HG02870 (cell line): ENCODE data around the gene TBCCD1.

ENCODE experiments used
- ATAC-seq: cut with Tn5 transposase; IDR thresholded peaks from one replicate; pipeline ENCODE4 v1.9.1; 2021; ENCODE audit warnings: mild to moderate bottlenecking, moderate library complexity; ENCODE audit not compliant: unreplicated experiment

Gene TBCCD1

DNA sequence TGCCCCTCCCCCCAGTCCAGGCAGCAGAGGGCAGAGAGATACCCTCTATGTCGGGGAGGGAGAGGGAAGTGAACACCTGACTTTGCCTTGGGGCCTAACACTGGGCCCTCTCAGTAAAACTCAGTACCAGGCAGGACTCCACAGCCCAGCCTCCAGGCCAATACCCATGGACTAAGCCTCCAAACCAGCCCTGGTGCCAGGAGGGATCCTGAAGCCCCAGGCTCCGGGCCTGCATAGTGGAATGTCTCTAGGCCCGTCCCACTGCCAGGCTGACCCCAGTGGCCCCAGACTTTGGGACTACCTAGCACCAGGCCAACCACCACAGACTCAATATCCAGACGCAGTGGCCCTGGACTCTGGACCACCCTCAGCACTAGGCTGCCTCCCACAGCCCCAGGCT lies 69.5 kb downstream of the TBCCD1 start:
- ATAC-seq = no peak

DNA sequence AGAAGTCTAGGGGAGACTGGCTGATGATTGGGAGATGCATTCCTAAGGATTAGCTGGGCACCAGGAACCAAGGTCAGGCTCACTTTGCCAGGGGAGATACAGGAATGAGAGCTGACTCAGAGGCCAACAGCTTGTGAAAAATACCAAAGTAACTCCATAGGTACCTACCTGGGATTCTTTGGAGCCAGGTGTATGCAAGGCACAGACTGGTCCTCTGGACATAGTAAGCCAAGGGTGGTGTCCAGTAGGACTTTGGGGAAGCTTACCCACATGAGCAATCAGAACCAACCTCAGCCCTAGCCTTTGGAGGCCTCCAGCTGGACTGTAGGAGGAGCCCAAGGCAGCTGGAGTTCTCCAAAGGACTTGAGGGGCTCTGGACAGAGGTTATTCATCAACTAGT lies 70.5 kb downstream of the TBCCD1 start:
- ATAC-seq = no peak
